SK-N-SH treated with all-trans-retinoic acid at 6 μM for 48 hours (cell line): ENCODE results near the gene NIFK.

ENCODE experiments used
- ATAC-seq: fragments of 200-7000 bp; cut with Tn5 transposase; 3 replicates; pipeline ENCODE4 v1.9.1; 2020; ENCODE audit warnings: mild to moderate bottlenecking, moderate library complexity
- CREB5 ChIP-seq: fragments of 250-450 bp; sonication (Bioruptor Pico); IDR thresholded peaks from 2 replicates; pipeline ENCODE4 v1.5.1; 2020; ENCODE audit warnings: low read depth, mild to moderate bottlenecking, moderate library complexity
- CSDC2 ChIP-seq: fragments of 250-450 bp; sonication (Bioruptor Pico); IDR thresholded peaks from 2 replicates; pipeline ENCODE4 v1.5.0; 2020; ENCODE audit warnings: mild to moderate bottlenecking, moderate library complexity
- ESRRG ChIP-seq: fragments of 250-450 bp; sonication (Bioruptor Pico); IDR thresholded peaks from 2 replicates; pipeline ENCODE4 v1.6.1; 2021; ENCODE audit warnings: mild to moderate bottlenecking
- GLIS3 ChIP-seq: fragments of 250-450 bp; sonication (Bioruptor Pico); IDR thresholded peaks from 2 replicates; pipeline ENCODE4 v1.5.0; 2020; ENCODE audit warnings: mild to moderate bottlenecking, moderate library complexity
- ISL1 ChIP-seq: fragments of 250-450 bp; sonication (Bioruptor Pico); IDR thresholded peaks from 2 replicates; pipeline ENCODE4 v2.1.2; 2022; ENCODE audit warnings: mild to moderate bottlenecking, moderate library complexity
- PATZ1 ChIP-seq: fragments of 250-450 bp; sonication (Bioruptor Pico); IDR thresholded peaks from 2 replicates; pipeline ENCODE4 v1.8.0; 2020; ENCODE audit warnings: mild to moderate bottlenecking, moderate library complexity, borderline replicate concordance
- POU6F1 ChIP-seq: fragments of 250-450 bp; sonication (Bioruptor Pico); IDR thresholded peaks from 2 replicates; pipeline ENCODE4 v1.8.0; 2021; ENCODE audit warnings: low read depth, mild to moderate bottlenecking, moderate library complexity, borderline replicate concordance
- RARB ChIP-seq: fragments of 250-450 bp; sonication (Bioruptor Pico); IDR thresholded peaks from 2 replicates; pipeline ENCODE4 v1.8.0; 2021; ENCODE audit warnings: mild to moderate bottlenecking, moderate library complexity
- SNAI2 ChIP-seq: fragments of 250-450 bp; sonication (Bioruptor Pico); IDR thresholded peaks from 2 replicates; pipeline ENCODE4 v1.5.0; 2020; ENCODE audit warnings: mild to moderate bottlenecking, moderate library complexity
- TCF4 ChIP-seq: fragments of 250-450 bp; sonication (Bioruptor Pico); IDR thresholded peaks from 2 replicates; pipeline ENCODE4 v1.8.0; 2021; ENCODE audit warnings: mild to moderate bottlenecking, moderate library complexity, borderline replicate concordance
- ZFP3 ChIP-seq: fragments of 250-450 bp; sonication (Bioruptor Pico); IDR thresholded peaks from 2 replicates; pipeline ENCODE4 v1.5.0; 2020; ENCODE audit warnings: mild to moderate bottlenecking, moderate library complexity
- ZFP30 ChIP-seq: fragments of 450-650 bp; formaldehyde crosslinking; IDR thresholded peaks from 2 replicates; pipeline ENCODE4 v1.5.0; 2022; ENCODE audit warnings: mild to moderate bottlenecking, moderate library complexity
- ZNF565 ChIP-seq: fragments of 450-650 bp; formaldehyde crosslinking; conservative IDR thresholded peaks from 2 replicates; pipeline ENCODE4 v1.5.0; 2020; ENCODE audit warnings: low read depth, mild to moderate bottlenecking, moderate library complexity
- ZNF70 ChIP-seq: fragments of 450-650 bp; formaldehyde crosslinking; IDR thresholded peaks from 2 replicates; pipeline ENCODE4 v1.5.0; 2020; ENCODE audit warnings: mild to moderate bottlenecking, moderate library complexity
- ZNF8 ChIP-seq: fragments of 450-650 bp; formaldehyde crosslinking; IDR thresholded peaks from 2 replicates; pipeline ENCODE4 v1.5.0; 2020; ENCODE audit warnings: mild to moderate bottlenecking, moderate library complexity
- TF ChIP-seq, protein P1 (sequence below): fragments of 250-450 bp; sonication (Bioruptor Pico); IDR thresholded peaks from 2 replicates; pipeline ENCODE4 v1.5.0; 2020; ENCODE audit warnings: mild to moderate bottlenecking, moderate library complexity
- TF ChIP-seq, protein P2 (sequence below): fragments of 250-450 bp; sonication (Bioruptor Pico); IDR thresholded peaks from 2 replicates; pipeline ENCODE4 v1.5.1; 2021; ENCODE audit warnings: mild to moderate bottlenecking, moderate library complexity

The NIFK gene

DNA sequence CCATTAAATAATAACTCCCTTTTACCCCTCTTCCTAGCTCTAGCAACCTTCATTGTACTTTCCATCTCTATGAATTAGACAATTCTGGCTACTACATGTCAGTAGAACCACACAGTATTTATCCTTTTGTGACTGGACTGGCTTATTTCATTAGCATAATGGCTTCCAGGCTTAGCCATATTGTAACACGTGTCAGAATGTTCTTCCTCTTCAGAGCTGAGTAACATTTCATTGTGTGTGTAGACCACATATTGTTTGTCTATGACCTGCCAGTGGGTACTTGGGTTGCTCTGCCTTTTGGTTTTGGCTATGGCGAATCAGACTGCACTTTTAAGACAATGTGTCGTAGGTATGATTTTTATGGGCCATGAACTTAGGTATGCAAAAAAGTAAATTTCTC, 39.7 kb upstream of the NIFK start (continued):
- no peak for TF ChIP-seq CREB5 (CRISPR knock-in tag)
- no peak for TF ChIP-seq PATZ1

GRCh38 chr2:121774235-121774634, 37.6 kb upstream of the NIFK start:
- no peak for TF ChIP-seq RARB
- TF ChIP-seq TCF4 (CRISPR knock-in tag) = peak; percentile 78
- TF ChIP-seq, protein P1, sequence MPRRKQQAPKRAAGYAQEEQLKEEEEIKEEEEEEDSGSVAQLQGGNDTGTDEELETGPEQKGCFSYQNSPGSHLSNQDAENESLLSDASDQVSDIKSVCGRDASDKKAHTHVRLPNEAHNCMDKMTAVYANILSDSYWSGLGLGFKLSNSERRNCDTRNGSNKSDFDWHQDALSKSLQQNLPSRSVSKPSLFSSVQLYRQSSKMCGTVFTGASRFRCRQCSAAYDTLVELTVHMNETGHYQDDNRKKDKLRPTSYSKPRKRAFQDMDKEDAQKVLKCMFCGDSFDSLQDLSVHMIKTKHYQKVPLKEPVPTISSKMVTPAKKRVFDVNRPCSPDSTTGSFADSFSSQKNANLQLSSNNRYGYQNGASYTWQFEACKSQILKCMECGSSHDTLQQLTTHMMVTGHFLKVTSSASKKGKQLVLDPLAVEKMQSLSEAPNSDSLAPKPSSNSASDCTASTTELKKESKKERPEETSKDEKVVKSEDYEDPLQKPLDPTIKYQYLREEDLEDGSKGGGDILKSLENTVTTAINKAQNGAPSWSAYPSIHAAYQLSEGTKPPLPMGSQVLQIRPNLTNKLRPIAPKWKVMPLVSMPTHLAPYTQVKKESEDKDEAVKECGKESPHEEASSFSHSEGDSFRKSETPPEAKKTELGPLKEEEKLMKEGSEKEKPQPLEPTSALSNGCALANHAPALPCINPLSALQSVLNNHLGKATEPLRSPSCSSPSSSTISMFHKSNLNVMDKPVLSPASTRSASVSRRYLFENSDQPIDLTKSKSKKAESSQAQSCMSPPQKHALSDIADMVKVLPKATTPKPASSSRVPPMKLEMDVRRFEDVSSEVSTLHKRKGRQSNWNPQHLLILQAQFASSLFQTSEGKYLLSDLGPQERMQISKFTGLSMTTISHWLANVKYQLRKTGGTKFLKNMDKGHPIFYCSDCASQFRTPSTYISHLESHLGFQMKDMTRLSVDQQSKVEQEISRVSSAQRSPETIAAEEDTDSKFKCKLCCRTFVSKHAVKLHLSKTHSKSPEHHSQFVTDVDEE (CRISPR knock-in tag) = peak; percentile 57; the same call in 1 of the 2 replicates
- TF ChIP-seq, all 23 proteins: peak for 2
- no peak for ATAC-seq

- ATAC-seq = peak; percentile 62
Observed at GRCh38 chr2:121771976-121772742, 35.5 kb upstream of the NIFK start.

GRCh38 chr2:121768143-121768755, 31.6 kb upstream of the NIFK start:
- no peak for ATAC-seq
- no peak for TF ChIP-seq ZNF8 (CRISPR knock-in tag)
- TF ChIP-seq, protein P2, sequence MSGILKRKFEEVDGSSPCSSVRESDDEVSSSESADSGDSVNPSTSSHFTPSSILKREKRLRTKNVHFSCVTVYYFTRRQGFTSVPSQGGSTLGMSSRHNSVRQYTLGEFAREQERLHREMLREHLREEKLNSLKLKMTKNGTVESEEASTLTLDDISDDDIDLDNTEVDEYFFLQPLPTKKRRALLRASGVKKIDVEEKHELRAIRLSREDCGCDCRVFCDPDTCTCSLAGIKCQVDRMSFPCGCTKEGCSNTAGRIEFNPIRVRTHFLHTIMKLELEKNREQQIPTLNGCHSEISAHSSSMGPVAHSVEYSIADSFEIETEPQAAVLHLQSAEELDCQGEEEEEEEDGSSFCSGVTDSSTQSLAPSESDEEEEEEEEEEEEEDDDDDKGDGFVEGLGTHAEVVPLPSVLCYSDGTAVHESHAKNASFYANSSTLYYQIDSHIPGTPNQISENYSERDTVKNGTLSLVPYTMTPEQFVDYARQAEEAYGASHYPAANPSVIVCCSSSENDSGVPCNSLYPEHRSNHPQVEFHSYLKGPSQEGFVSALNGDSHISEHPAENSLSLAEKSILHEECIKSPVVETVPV (CRISPR knock-in tag) = no peak
- TF ChIP-seq POU6F1 (CRISPR knock-in tag) = no peak
- no peak for TF ChIP-seq ESRRG (CRISPR knock-in tag)
- no peak for TF ChIP-seq CREB5 (CRISPR knock-in tag)
- no peak for TF ChIP-seq SNAI2 (CRISPR knock-in tag)
- TF ChIP-seq CSDC2 = no peak
- TF ChIP-seq GLIS3 (CRISPR knock-in tag) = no peak
- TF ChIP-seq ZFP3 (CRISPR knock-in tag) = no peak
- TF ChIP-seq ZFP30 (CRISPR knock-in tag) = no peak
- TF ChIP-seq ZNF565 (CRISPR knock-in tag) = no peak
- TF ChIP-seq ISL1 = no peak
- TF ChIP-seq RARB = no peak

More at GRCh38 chr2:121771976-121772742, 35.5 kb upstream of the NIFK start:
- peak; percentile 96 for TF ChIP-seq TCF4 (CRISPR knock-in tag)
- no peak for TF ChIP-seq ESRRG (CRISPR knock-in tag)
- TF ChIP-seq ZNF8 (CRISPR knock-in tag) = 0 out of 2 replicates have a peak, but pooled peaks have one; percentile 9
- TF ChIP-seq, protein P1 (CRISPR knock-in tag) = 0 out of 2 replicates have a peak, but pooled peaks have one; percentile 70
- 0 out of 2 replicates have a peak, but pooled peaks have one; percentile 33 for TF ChIP-seq ZNF70 (CRISPR knock-in tag)
- TF ChIP-seq ZFP30 (CRISPR knock-in tag) = no peak
